Peyer's patch (tissue), 4 donors: ENCODE results near the gene WDR5. TPM values are rescaled to one million over a fixed set of nuclear protein-coding genes. Genes with fewer than 3 reads are reported as not detected.

Experiments
- DNase-seq, 3 donors: peaks; one replicate each; pipeline ENCODE4 v3.0.0-alpha.2; 2017 to 2019
- H3K27ac ChIP-seq, 4 donors: fragments of 200-600 bp; sonication (generic); one replicate each; pipeline ENCODE4 v1.5.1; 2016 to 2019
- H3K27me3 ChIP-seq, 2 donors: fragments of 200-600 bp; sonication (generic); one replicate each; pipeline ENCODE4 v1.5.1; 2019
- H3K36me3 ChIP-seq, 3 donors: fragments of 200-600 bp; sonication (generic); one replicate each; pipeline ENCODE4 v1.5.1; 2016 to 2019
- H3K4me1 ChIP-seq, 4 donors: fragments of 200-600 bp; sonication (generic); one replicate each; pipeline ENCODE4 v1.5.1; 2016 to 2019
- H3K4me3 ChIP-seq, 4 donors: fragments of 200-600 bp; sonication (generic); 1 replicate in 3 of 4; 2 replicates in 1 of 4; pipeline ENCODE4 v1.5.1; 2016 to 2019; ENCODE audit warnings: mild to moderate bottlenecking in 1 of 4
- H3K9me3 ChIP-seq, 4 donors: fragments of 200-600 bp; sonication (generic); one replicate each; pipeline ENCODE4 v1.5.1; 2016 to 2019; ENCODE audit warnings: mild to moderate bottlenecking in 1 of 4
- POLR2A ChIP-seq, 2 donors: fragments of 450-650 bp; IDR thresholded peaks; one replicate each; pipeline ENCODE4 v1.5.1; 2017; ENCODE audit warnings: antibody characterized with exemption in 2 of 2, mild to moderate bottlenecking in 2 of 2, moderate library complexity in 2 of 2
- total RNA-seq, 4 donors: library from RNA; depleted of rRNA; stranded (reverse); fragments of >200 nt; gene quantifications; one replicate each; pipeline ENCODE4 v1.1.0, GENCODE V29; 2016
- TF ChIP-seq, protein P1 (sequence below), 6 experiments: fragments of 450-650 bp in 4 of 6; fragments of 200-600 bp in 2 of 6; sonication (generic) in 1 of 6; IDR thresholded peaks; one replicate each; pipeline ENCODE4 v1.5.1; 2017 to 2019; ENCODE audit warnings: antibody characterized with exemption in 6 of 6, mild to moderate bottlenecking in 3 of 6, moderate library complexity in 1 of 6

Gene WDR5
- total RNA-seq, 4 donors from 2014 or later = 21.4 to 34.7 (median 24.2) TPM

DNA sequence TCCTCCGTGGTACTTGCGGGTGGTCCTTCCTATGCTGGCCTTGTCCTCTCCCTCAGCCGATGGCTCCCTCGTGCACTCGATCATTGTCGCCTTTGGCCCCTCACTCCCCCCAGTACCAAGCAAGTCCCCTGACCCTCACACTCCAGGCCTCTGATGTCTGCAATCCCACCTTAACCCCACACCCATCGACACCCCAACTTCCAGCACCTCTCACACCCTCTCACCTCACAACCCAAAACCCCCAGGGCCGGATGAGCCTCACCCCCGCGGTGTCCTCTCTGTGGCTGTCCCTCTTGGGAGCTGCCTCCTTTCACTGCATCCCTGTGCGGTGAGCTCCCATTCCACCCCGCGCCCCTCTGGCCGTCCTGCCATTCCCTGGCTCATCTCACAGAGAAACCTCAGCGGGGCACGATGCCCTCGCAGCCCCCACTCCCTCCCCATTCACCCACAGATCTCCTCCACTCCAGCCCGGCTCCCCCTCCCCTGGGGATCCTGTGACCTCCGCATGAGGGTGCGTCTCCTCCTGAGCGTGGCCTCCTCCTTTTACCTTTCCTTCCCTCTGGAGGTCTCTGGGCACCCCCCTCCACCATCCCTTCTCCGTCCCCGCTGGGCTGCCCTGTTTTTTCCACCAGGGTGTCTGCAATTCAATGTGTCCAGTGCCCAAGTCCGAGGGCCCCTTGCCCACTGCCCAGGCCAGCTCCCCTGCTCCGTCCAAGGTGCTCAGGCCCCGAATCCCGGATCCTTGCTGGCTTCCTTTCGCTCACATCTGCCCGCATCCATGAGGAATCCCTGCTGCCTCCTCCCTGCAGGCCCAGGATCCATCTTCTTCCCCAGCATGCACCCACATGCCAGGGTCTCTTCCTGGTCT is 44.3 kb downstream of the WDR5 start:
- TF ChIP-seq, protein P1, sequence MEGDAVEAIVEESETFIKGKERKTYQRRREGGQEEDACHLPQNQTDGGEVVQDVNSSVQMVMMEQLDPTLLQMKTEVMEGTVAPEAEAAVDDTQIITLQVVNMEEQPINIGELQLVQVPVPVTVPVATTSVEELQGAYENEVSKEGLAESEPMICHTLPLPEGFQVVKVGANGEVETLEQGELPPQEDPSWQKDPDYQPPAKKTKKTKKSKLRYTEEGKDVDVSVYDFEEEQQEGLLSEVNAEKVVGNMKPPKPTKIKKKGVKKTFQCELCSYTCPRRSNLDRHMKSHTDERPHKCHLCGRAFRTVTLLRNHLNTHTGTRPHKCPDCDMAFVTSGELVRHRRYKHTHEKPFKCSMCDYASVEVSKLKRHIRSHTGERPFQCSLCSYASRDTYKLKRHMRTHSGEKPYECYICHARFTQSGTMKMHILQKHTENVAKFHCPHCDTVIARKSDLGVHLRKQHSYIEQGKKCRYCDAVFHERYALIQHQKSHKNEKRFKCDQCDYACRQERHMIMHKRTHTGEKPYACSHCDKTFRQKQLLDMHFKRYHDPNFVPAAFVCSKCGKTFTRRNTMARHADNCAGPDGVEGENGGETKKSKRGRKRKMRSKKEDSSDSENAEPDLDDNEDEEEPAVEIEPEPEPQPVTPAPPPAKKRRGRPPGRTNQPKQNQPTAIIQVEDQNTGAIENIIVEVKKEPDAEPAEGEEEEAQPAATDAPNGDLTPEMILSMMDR (IDR thresholded peaks at IDR 0.05) = no peak
- no peak for TF ChIP-seq POLR2A (IDR thresholded peaks at IDR 0.05)
- Histone ChIP-seq H3K4me3 (no peak overlapping the region), H3K27ac (no peak overlapping the region), H3K36me3 (no peaks in the 10 kb centered on the region), H3K9me3 (no peaks in the 10 kb centered on the region), H3K4me1 (peaks cover 0 to 14% (median 0%) of the 10 kb centered on the region in 4 donors), H3K27me3 (peaks cover 0 to 11% of the 10 kb centered on the region in 2 donors)
- peak in 1 of 3 donors; percentile 44 for DNase-seq

DNA sequence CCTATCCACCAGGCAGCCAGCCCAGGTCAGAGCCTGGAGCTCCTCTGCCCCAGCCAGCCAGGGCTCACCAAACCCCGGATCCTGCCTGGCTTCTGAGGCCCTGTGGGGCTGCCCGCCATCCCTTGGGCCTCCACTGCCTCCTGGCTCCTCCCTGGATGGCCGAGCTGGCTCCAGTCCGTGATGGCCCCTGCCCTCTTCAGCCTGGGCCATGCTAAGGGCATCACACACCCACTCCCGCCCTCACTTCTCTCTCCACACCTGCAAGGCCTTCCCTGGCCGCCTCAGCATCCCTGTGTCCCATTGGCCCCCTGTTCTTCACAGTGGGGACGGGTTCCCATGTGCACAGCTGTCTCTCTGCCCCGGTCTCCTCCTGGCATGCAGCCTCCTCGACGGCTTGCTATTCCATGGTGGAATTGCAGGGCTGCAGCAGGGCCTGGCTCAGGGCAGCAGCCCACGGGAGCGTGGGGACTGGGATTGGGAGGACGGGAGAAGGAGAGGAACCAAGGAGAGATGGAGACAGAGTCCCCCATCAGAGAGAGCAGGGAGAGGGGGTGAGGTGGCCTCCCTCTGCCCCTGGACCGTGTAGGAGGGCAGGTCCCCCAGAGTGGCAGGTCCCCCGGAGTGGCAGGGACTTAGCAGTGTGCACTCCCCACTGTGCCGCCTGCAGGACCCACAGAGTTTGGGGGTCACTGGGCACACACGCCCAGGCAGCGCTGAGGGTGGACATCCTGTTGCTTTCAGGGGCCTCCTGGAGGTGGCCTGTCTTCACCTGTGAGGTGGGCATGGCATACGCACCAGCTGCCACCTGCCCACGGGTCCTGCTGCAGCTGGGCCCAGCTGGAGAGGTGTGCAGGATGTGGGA is 45.1 kb downstream of the WDR5 start:
- no peaks in the 10 kb centered on the region for H3K36me3 ChIP-seq
- H3K9me3 ChIP-seq = no peaks in the 10 kb centered on the region
- TF ChIP-seq POLR2A (IDR thresholded peaks at IDR 0.05) = no peak
- TF ChIP-seq, protein P1 (IDR thresholded peaks at IDR 0.05) = no peak
- no peak overlapping the region for H3K4me3 ChIP-seq
- DNase-seq = peak in 1 of 3 donors; percentile 46
- peaks cover 0 to 5% of the 10 kb centered on the region in 2 donors for H3K27me3 ChIP-seq
- H3K4me1 ChIP-seq = peaks cover 0 to 5% (median 0%) of the 10 kb centered on the region in 4 donors
- no peak overlapping the region for H3K27ac ChIP-seq

DNA sequence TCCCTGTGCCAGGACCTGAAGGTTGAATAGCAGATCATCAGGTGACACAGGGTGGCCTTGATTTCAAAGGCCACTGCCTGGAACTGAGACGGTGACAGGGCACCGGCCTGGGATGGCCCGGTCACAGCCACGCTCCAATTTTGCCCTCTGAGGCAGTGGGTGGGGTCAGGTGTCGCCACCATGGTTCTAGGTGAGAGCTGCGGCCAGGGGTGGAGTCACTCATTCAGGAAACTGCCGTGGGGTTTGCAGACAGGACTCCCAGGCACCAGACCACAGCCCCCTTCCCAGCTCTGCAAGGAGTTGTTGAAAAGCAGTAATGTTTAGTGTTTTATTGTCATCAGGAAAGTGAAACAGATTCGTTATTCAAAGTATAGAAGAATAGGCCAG is 45.8 kb downstream of the WDR5 start:
- H3K36me3 ChIP-seq = no peaks in the 10 kb centered on the region
- H3K4me3 ChIP-seq = no peak overlapping the region
- DNase-seq = peak in 2 of 3 donors; percentile 44 to 48
- TF ChIP-seq POLR2A (IDR thresholded peaks at IDR 0.05) = no peak
- TF ChIP-seq, protein P1 (IDR thresholded peaks at IDR 0.05) = no peak
- no peak overlapping the region for H3K27ac ChIP-seq
- no peaks in the 10 kb centered on the region for H3K27me3 ChIP-seq
- H3K9me3 ChIP-seq = no peaks in the 10 kb centered on the region
- H3K4me1 ChIP-seq = no peaks in the 10 kb centered on the region

DNA sequence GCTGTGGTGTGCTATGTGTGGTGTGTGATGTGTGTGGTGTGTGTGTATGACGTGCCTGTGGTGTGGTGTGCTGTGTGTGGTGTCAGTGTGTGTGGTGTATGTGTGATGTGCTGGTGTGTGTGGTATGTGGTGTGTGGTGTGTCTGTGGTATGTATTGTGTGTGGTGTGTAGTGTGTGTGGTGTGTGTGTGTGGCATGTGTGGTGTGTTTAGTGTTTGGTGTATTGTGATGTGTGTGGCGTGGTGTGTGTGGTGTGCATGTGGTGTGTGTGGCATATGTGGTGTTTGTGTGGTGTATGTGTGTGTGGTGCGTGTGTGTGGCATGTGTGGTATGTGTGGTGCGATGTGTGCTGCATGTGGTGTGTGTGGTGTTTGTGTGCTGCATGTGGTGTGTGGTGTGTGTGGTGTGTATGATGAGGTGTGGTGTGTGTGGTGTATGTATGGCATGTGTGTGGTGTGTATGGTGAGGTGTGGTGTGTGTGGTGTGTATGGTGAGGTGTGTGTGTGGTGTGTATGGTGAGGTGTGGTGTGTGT is 46.7 kb downstream of the WDR5 start:
- peak in 1 of 3 donors; percentile 48 for DNase-seq
- Histone ChIP-seq H3K36me3 (no peaks in the 10 kb centered on the region), H3K4me1 (no peaks in the 10 kb centered on the region), H3K27me3 (no peaks in the 10 kb centered on the region), H3K4me3 (no peak overlapping the region), H3K9me3 (no peaks in the 10 kb centered on the region), H3K27ac (no peak overlapping the region)
- TF ChIP-seq, protein P1 (IDR thresholded peaks at IDR 0.05) = no peak
- TF ChIP-seq POLR2A (IDR thresholded peaks at IDR 0.05) = no peak

DNA sequence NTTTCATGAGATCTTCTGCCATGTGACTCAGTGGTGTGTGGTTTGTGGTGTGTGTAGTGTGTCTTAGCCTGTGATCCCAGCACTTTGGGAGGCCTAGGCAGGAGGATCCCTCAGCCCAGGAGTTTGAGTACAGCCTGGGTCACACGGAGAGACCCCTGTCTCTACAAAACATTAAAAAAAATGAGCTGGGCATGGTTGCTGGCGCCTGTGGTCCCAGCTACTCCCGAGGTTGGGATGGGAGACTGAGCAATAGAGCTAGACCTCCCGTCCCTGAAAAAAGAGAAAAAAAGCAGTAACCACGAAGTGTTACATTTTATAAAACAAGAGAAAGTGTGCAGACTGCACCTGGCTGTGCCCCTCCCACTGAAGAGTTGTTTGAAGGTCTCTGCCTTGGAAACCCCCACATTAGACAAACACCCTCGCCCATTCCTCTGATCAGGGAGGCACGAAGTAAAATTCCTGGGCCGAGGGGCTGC is 49.7 kb downstream of the WDR5 start:
- H3K27me3 ChIP-seq = no peaks in the 10 kb centered on the region
- H3K36me3 ChIP-seq = no peaks in the 10 kb centered on the region
- H3K4me1 ChIP-seq = peaks cover 0 to 11% (median 0%) of the 10 kb centered on the region in 4 donors
- TF ChIP-seq POLR2A (IDR thresholded peaks at IDR 0.05) = no peak
- TF ChIP-seq, protein P1 (IDR thresholded peaks at IDR 0.05) = no peak
- H3K27ac ChIP-seq = peak overlapping the region in 2 of 4 donors; percentile 4 to 35
- no peak overlapping the region for H3K4me3 ChIP-seq
- DNase-seq = no peak
- no peaks in the 10 kb centered on the region for H3K9me3 ChIP-seq
